Measurements from ENCODE around the gene NPHP3.

The NPHP3 gene

GRCh38 chr3:132690040-132690439, 32.2 kb downstream of the NPHP3 start:
- DNase-seq (ENCODE audit: low spot score), result no peak
- no peak for TF ChIP-seq CTCF (IDR thresholded peaks at IDR 0.05)
- Histone ChIP-seq H3K27ac (no peak overlapping the region), H3K4me3 (no peak overlapping the region)

GRCh38 chr3:132682201-132682600, 40.0 kb downstream of the NPHP3 start:
- no peak for DNase-seq (ENCODE audit: low spot score)
- no peak overlapping the region for H3K27ac ChIP-seq
- TF ChIP-seq CTCF (IDR thresholded peaks at IDR 0.05), result no peak
- no peak overlapping the region for H3K4me3 ChIP-seq

- no peak for TF ChIP-seq CTCF (IDR thresholded peaks at IDR 0.05)
- H3K27ac ChIP-seq, result no peak overlapping the region
- no peak overlapping the region for H3K4me3 ChIP-seq
- no peak for DNase-seq (ENCODE audit: low spot score)
Measured at GRCh38 chr3:132681421-132681820, 40.8 kb downstream of the NPHP3 start.

GRCh38 chr3:132679911-132680310, 42.3 kb downstream of the NPHP3 start:
- TF ChIP-seq CTCF (IDR thresholded peaks at IDR 0.05), result no peak
- no peak for DNase-seq (ENCODE audit: low spot score)

GRCh38 chr3:132675408-132675807, 46.8 kb downstream of the NPHP3 start:
- no peak overlapping the region for H3K27ac ChIP-seq
- no peak for TF ChIP-seq CTCF (IDR thresholded peaks at IDR 0.05)
- DNase-seq (ENCODE audit: low spot score), result no peak
- H3K4me3 ChIP-seq, result no peak overlapping the region

More at GRCh38 chr3:132679911-132680310, 42.3 kb downstream of the NPHP3 start:
- Histone ChIP-seq H3K4me3 (no peak overlapping the region), H3K27ac (no peak overlapping the region)

GRCh38 chr3:132669256-132669777, 52.9 kb downstream of the NPHP3 start:
- H3K27ac ChIP-seq, result no peak overlapping the region
- H3K4me3 ChIP-seq, result no peak overlapping the region
- no peak for TF ChIP-seq CTCF (IDR thresholded peaks at IDR 0.05)
- no peak for DNase-seq (ENCODE audit: low spot score)

GRCh38 chr3:132665230-132665745, 56.9 kb downstream of the NPHP3 start:
- no peak for TF ChIP-seq CTCF (IDR thresholded peaks at IDR 0.05)
- H3K27ac ChIP-seq, result no peak overlapping the region
- DNase-seq (ENCODE audit: low spot score), result no peak
- H3K4me3 ChIP-seq, result no peak overlapping the region
